ENCODE results near the gene EN2. TPM values are rescaled to one million over a fixed set of nuclear protein-coding genes. Genes with fewer than 3 reads are reported as not detected.

The EN2 gene
- polyA plus RNA-seq, 2 of the 4 experiments (the other 2 are of a cell fraction), result 0.53 to 0.54 TPM

DNA sequence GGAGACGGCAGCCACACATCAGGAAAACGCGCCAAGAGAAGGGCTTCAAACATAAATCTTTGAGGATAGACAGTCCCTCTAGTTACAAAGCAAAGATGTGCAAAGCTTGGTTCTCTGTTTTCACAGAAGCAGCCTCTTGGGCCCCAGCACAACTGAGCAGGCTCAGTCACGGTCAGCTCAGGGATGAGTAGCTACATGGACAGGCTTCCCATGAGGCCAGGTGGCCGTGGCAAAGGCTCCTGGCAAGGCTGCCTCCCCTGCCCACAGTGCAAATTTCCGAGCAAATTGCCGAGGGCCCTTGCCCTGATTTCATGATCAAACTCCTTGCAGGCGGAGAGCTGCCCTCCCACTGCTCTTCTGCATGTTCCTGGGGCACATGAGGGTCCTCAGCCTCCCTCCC is 37.8 kb upstream of the EN2 start:
- ATAC-seq, result no peak
- Histone ChIP-seq H3K9me3 (no peaks in the 10 kb centered on the region), H3K27ac (no peak overlapping the region), H3K4me3 (no peak overlapping the region), H3K4me1 (no peaks in the 10 kb centered on the region), H3K4me2 (no peak overlapping the region)
- CTCF ChIA-PET, result interaction anchor here (0.6 to 2.4 kb wide), 4 partner anchors 7 to 179 kb away, joined by 3 to 9 read pairs (median 4); no protein-coding TSS in a partner anchor
- 59% methylated on average over 8 of the region's 8 CpGs for WGBS (ENCODE audit: missing lambda C conversion rate)
- TF ChIP-seq PHF8 (IDR thresholded peaks at IDR 0.05; ENCODE audit: borderline replicate concordance, low read depth), result no peak
- POLR2A ChIA-PET, result no interaction called here
- no peak for DNase-seq (ENCODE audit: low read depth in 1 of 2, low spot score in 1 of 2)
- no peak for FAIRE-seq

DNA sequence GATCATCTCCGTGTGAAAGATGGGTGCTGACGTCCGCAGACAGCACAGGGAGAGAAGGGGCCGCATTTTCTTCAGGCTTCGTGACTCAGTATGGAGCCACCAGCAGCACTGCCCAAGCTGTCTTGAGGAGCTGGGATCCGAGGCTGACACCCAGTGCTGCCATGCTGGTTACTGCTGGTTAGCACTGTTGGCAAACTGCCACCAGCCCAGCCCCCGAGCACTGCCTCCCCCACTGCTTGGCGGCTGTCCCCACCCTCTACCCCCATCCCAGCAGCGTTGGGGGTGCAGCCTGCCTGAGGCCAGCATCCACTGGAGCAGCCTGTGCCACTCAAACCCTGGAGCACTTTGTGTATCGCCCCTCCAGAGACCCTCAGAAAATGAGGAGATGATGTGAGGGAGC is 35.8 kb upstream of the EN2 start:
- TF ChIP-seq RNF2 (IDR thresholded peaks at IDR 0.05; ENCODE audit: borderline replicate concordance, low read depth) (no peak), BHLHE40 (IDR thresholded peaks at IDR 0.05; ENCODE audit: low read depth, low read length) (no peak), RFX5 (IDR thresholded peaks at IDR 0.05) (no peak), EHF (CRISPR knock-in tag; IDR thresholded peaks at IDR 0.05) (no peak), POLR2A (IDR thresholded peaks at IDR 0.05; ENCODE audit: low read length) (no peak), KDM1A (IDR thresholded peaks at IDR 0.05; ENCODE audit: low read depth) (no peak), HOXB13 (CRISPR knock-in tag; IDR thresholded peaks at IDR 0.05; ENCODE audit: low read depth) (no peak), CHD4 (IDR thresholded peaks at IDR 0.05; ENCODE audit: borderline replicate concordance) (no peak), ZNF302 (CRISPR knock-in tag; IDR thresholded peaks at IDR 0.05) (no peak), HEYL (CRISPR knock-in tag; IDR thresholded peaks at IDR 0.05) (no peak), TP53 (CRISPR knock-in tag; IDR thresholded peaks at IDR 0.05) (no peak), FOSB (CRISPR knock-in tag; IDR thresholded peaks at IDR 0.05) (no peak), ESRRA (IDR thresholded peaks at IDR 0.05; ENCODE audit: borderline replicate concordance, low read length) (no peak), RAD21 (conservative IDR thresholded peaks at IDR 0.05 in 1 of 2, IDR thresholded peaks at IDR 0.05 in 1 of 2) (no peak), CBX8 (IDR thresholded peaks at IDR 0.05) (no peak)
- TF ChIP-seq, protein P1, sequence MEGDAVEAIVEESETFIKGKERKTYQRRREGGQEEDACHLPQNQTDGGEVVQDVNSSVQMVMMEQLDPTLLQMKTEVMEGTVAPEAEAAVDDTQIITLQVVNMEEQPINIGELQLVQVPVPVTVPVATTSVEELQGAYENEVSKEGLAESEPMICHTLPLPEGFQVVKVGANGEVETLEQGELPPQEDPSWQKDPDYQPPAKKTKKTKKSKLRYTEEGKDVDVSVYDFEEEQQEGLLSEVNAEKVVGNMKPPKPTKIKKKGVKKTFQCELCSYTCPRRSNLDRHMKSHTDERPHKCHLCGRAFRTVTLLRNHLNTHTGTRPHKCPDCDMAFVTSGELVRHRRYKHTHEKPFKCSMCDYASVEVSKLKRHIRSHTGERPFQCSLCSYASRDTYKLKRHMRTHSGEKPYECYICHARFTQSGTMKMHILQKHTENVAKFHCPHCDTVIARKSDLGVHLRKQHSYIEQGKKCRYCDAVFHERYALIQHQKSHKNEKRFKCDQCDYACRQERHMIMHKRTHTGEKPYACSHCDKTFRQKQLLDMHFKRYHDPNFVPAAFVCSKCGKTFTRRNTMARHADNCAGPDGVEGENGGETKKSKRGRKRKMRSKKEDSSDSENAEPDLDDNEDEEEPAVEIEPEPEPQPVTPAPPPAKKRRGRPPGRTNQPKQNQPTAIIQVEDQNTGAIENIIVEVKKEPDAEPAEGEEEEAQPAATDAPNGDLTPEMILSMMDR (IDR thresholded peaks at IDR 0.05), result no peak
- TF ChIP-seq, protein P2, sequence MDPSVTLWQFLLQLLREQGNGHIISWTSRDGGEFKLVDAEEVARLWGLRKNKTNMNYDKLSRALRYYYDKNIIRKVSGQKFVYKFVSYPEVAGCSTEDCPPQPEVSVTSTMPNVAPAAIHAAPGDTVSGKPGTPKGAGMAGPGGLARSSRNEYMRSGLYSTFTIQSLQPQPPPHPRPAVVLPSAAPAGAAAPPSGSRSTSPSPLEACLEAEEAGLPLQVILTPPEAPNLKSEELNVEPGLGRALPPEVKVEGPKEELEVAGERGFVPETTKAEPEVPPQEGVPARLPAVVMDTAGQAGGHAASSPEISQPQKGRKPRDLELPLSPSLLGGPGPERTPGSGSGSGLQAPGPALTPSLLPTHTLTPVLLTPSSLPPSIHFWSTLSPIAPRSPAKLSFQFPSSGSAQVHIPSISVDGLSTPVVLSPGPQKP (IDR thresholded peaks at IDR 0.05; ENCODE audit: low read depth, low read length), result no peak
- TF ChIP-seq, protein P3, sequence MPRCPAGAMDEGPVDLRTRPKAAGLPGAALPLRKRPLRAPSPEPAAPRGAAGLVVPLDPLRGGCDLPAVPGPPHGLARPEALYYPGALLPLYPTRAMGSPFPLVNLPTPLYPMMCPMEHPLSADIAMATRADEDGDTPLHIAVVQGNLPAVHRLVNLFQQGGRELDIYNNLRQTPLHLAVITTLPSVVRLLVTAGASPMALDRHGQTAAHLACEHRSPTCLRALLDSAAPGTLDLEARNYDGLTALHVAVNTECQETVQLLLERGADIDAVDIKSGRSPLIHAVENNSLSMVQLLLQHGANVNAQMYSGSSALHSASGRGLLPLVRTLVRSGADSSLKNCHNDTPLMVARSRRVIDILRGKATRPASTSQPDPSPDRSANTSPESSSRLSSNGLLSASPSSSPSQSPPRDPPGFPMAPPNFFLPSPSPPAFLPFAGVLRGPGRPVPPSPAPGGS (IDR thresholded peaks at IDR 0.05), result no peak
- Histone ChIP-seq H3K27ac (no peak overlapping the region), H3K4me1 (no peaks in the 10 kb centered on the region), H3K9me3 (no peaks in the 10 kb centered on the region), H3K4me3 (no peak overlapping the region), H3K4me2 (no peak overlapping the region)
- WGBS (ENCODE audit: missing lambda C conversion rate), result 30% methylated on average over 6 of the region's 10 CpGs
- DNase-seq (ENCODE audit: low read depth in 1 of 2, low spot score in 1 of 2) (no peak), ATAC-seq (no peak), FAIRE-seq (no peak)
- CTCF ChIA-PET, result interaction anchor here (2.4 kb wide), 1 partner anchor 9 kb away, joined by 9 read pairs; no protein-coding TSS in a partner anchor
- POLR2A ChIA-PET, result no interaction called here

DNA sequence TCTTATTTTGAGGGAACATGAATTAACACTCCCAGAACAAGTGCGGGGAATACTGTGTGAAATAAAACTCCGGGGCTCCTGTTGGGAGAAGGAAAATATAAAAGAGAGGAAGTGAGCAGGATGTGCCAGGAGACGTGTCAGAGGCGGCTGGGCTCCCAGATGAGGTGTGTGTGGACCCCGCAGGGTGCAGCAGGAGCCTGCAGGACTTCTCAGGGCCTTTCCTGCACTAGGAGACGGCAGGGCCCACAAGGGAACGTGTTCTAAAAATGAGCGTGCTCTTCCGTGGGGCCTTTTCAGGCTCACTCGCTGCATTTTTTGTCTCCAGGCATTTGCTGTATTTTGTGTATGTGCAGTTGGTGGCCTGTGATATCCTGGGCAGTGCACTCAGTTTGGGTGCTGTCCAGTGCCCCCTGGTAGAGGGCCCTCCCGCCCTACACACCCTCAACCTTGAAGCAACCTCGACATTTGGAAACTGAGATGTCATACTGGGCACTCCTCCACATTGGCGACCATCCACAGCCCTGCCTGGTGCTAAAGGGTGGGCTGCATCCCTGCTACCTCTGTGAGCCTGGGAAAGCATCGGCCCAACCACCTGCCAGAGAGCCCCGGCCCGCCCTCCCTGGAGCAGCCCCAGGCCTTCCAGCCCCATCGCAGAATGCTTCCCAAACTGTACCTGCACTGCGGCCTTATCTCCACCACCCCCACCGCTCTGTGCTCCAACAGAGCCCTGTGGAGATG is 35.2 kb upstream of the EN2 start:
- Histone ChIP-seq H3K9me3 (no peaks in the 10 kb centered on the region), H3K4me3 (no peak overlapping the region), H3K4me2 (no peak overlapping the region), H3K4me1 (no peaks in the 10 kb centered on the region), H3K27ac (no peak overlapping the region)
- CTCF ChIA-PET, result interaction anchor here (2.0 to 2.4 kb wide), 2 partner anchors 9 to 10 kb away, joined by 9 read pairs; no protein-coding TSS in a partner anchor
- ATAC-seq (no peak), DNase-seq (ENCODE audit: low read depth in 1 of 2, low spot score in 1 of 2) (no peak), FAIRE-seq (no peak)
- POLR2A ChIA-PET, result no interaction called here
- TF ChIP-seq FOSB (CRISPR knock-in tag; IDR thresholded peaks at IDR 0.05), result no peak
- no peak for TF ChIP-seq CEBPB (IDR thresholded peaks at IDR 0.05)
- no peak for TF ChIP-seq ZSCAN20 (CRISPR knock-in tag; IDR thresholded peaks at IDR 0.05)
- no peak for TF ChIP-seq CBX8 (IDR thresholded peaks at IDR 0.05)
- WGBS (ENCODE audit: missing lambda C conversion rate), result 54% methylated on average over 15 of the region's 19 CpGs
